Motor neuron (in vitro differentiated cells): Measurements from ENCODE around the gene FRMPD4. TPM values are rescaled to one million over a fixed set of nuclear protein-coding genes. Genes with fewer than 3 reads are reported as not detected.

Source experiments
- ATAC-seq, 8 experiments: fragments of 200-7000 bp; cut with Tn5 transposase; replicated peaks in 6 of 8; 2 replicates each; pipeline ENCODE4 v1.8.0; 2021; ENCODE audit warnings: mild to moderate bottlenecking in 8 of 8, moderate library complexity in 8 of 8
- H3K27ac ChIP-seq, 2 donors: fragments of 250-450 bp; sonication (Bioruptor Pico); 2 replicates each; pipeline ENCODE4 v1.9.0; 2021; ENCODE audit warnings: antibody characterized with exemption in 2 of 2, mild to moderate bottlenecking in 2 of 2, moderate library complexity in 1 of 2
- H3K4me1 ChIP-seq, 2 donors: fragments of 250-450 bp; sonication (Bioruptor Pico); replicated peaks in 1 of 2; 2 replicates each; pipeline ENCODE4 v1.6.1; 2021; ENCODE audit warnings: antibody characterized with exemption in 2 of 2, mild to moderate bottlenecking in 2 of 2, moderate library complexity in 1 of 2
- H3K4me3 ChIP-seq, 5 donors: fragments of 250-450 bp; sonication (Bioruptor Pico); 2 replicates each; pipeline ENCODE4 v1.9.0; 2021; ENCODE audit warnings: antibody characterized with exemption in 5 of 5, mild to moderate bottlenecking in 5 of 5, moderate library complexity in 4 of 5
- WGBS, 10 experiments: fragments of 450-650 bp; shearing (Covaris generic); methylation state at CpG; one replicate each; pipeline ENCODE4 v1.0.0; 2022; 5-methylcytosine and 5-hydroxymethylcytosine counted together
- in situ Hi-C, 9 experiments: fragments of 400-800 bp; cut with MboI; loops; one replicate each; pipeline ENCODE4 v1.15.0; 2021; ENCODE audit warnings: low sequenced_read_pairs in 9 of 9, low pct_unique_long_range_greater_than_20kb in 2 of 9; ENCODE audit not compliant: unreplicated experiment in 9 of 9
- total RNA-seq, 8 experiments: library from RNA; unstranded; fragments of 300-600 nt; gene quantifications; 2 replicates each; pipeline versions ENCODE4 v1.2.3 to v1.2.4, GENCODE V29; 2022

Gene FRMPD4
- total RNA-seq, 8 experiments from 2014 or later = 0.07 to 5.3 (median 2.3) TPM; not detected in 2

- ATAC-seq = peak in 1 of 8 experiments; percentile 47
- WGBS, 10 experiments = 0 to 40% (median 20%) methylated on average over 1 to 3 of the region's 3 CpGs; no CpG with 5 or more reads in 5 of the 10 experiments
- in situ Hi-C loops = no loop called here
Observed at GRCh38 chrX:12441381-12442128, 303.3 kb downstream of the FRMPD4 start.

GRCh38 chrX:12443534-12444098 lies 305.3 kb downstream of the FRMPD4 start:
- Histone ChIP-seq H3K4me1 (no peaks in the 10 kb centered on the region), H3K4me3 (no peak overlapping the region), H3K27ac (no peak overlapping the region)
- in situ Hi-C loops = no loop called here
- 0 to 100% (median 36%) methylated on average over 1 to 6 of the region's 7 CpGs; no CpG with 5 or more reads in 4 of the 10 experiments for WGBS, 10 experiments
- ATAC-seq = no peak

More at GRCh38 chrX:12441381-12442128, 303.3 kb downstream of the FRMPD4 start:
- Histone ChIP-seq H3K4me1 (no peaks in the 10 kb centered on the region), H3K4me3 (no peak overlapping the region), H3K27ac (no peak overlapping the region)

- in situ Hi-C loops = no loop called here
- Histone ChIP-seq H3K27ac (no peak overlapping the region), H3K4me1 (no peaks in the 10 kb centered on the region), H3K4me3 (no peak overlapping the region)
- no peak for ATAC-seq
- 0 to 86% (median 47%) methylated on average over 1 to 5 of the region's 7 CpGs; no CpG with 5 or more reads in 6 of the 10 experiments for WGBS, 10 experiments
Observed at GRCh38 chrX:12446342-12447075, 308.2 kb downstream of the FRMPD4 start.

- in situ Hi-C loops = no loop called here
- WGBS, 10 experiments = 0 to 80% (median 45%) methylated on average over 1 to 5 of the region's 5 CpGs; no CpG with 5 or more reads in 3 of the 10 experiments
- Histone ChIP-seq H3K4me1 (no peaks in the 10 kb centered on the region), H3K4me3 (no peak overlapping the region), H3K27ac (no peak overlapping the region)
- ATAC-seq = peak in 6 of 8 experiments; percentile 24 to 68 (median 56)
Observed at GRCh38 chrX:12447448-12448064, 309.3 kb downstream of the FRMPD4 start.

- in situ Hi-C loops = no loop called here
- no peak overlapping the region for H3K27ac ChIP-seq
- H3K4me3 ChIP-seq = no peak overlapping the region
- no peaks in the 10 kb centered on the region for H3K4me1 ChIP-seq
- 0 to 92% (median 25%) methylated on average over 1 to 2 of the region's 2 CpGs; no CpG with 5 or more reads in 5 of the 10 experiments for WGBS, 10 experiments
- no peak for ATAC-seq
Observed at GRCh38 chrX:12452268-12452667, 314.0 kb downstream of the FRMPD4 start.

GRCh38 chrX:12460929-12461328 lies 322.7 kb downstream of the FRMPD4 start:
- in situ Hi-C loops = no loop called here

GRCh38 chrX:12463052-12463451 lies 324.8 kb downstream of the FRMPD4 start:
- 0 to 100% (median 30%) methylated on average over 1 to 2 of the region's 2 CpGs; no CpG with 5 or more reads in 4 of the 10 experiments for WGBS, 10 experiments
- H3K4me3 ChIP-seq = no peak overlapping the region
- in situ Hi-C loops = no loop called here
- no peak for ATAC-seq
- H3K27ac ChIP-seq = no peak overlapping the region
- H3K4me1 ChIP-seq = no peaks in the 10 kb centered on the region

More at GRCh38 chrX:12460929-12461328, 322.7 kb downstream of the FRMPD4 start:
- no peak for ATAC-seq
- no peaks in the 10 kb centered on the region for H3K4me1 ChIP-seq
- H3K4me3 ChIP-seq = no peak overlapping the region
- no peak overlapping the region for H3K27ac ChIP-seq
- 0 to 80% (median 0%) methylated on average over 1 to 2 of the region's 2 CpGs; no CpG with 5 or more reads in 5 of the 10 experiments for WGBS, 10 experiments

- 0 to 100% (median 71%) methylated on average over 1 to 2 of the region's 2 CpGs; no CpG with 5 or more reads in 5 of the 10 experiments for WGBS, 10 experiments
- H3K4me1 ChIP-seq = no peaks in the 10 kb centered on the region
- no peak overlapping the region for H3K27ac ChIP-seq
- H3K4me3 ChIP-seq = no peak overlapping the region
- in situ Hi-C loops = no loop called here
- ATAC-seq = no peak
Observed at GRCh38 chrX:12463873-12464272, 325.6 kb downstream of the FRMPD4 start.

- WGBS, 10 experiments = 0 to 53% (median 0%) methylated on average over 1 of the region's 1 CpG; no CpG with 5 or more reads in 5 of the 10 experiments
- ATAC-seq = no peak
- Histone ChIP-seq H3K27ac (no peak overlapping the region), H3K4me1 (no peaks in the 10 kb centered on the region), H3K4me3 (no peak overlapping the region)
- in situ Hi-C loops = no loop called here
Observed at GRCh38 chrX:12467321-12467720, 329.0 kb downstream of the FRMPD4 start.

GRCh38 chrX:12469296-12469695 lies 331.0 kb downstream of the FRMPD4 start:
- no peak for ATAC-seq
- H3K4me1 ChIP-seq = no peaks in the 10 kb centered on the region
- H3K27ac ChIP-seq = no peak overlapping the region
- no peak overlapping the region for H3K4me3 ChIP-seq
- WGBS, 10 experiments = 4 to 100% (median 66%) methylated on average over 1 to 9 of the region's 9 CpGs; no CpG with 5 or more reads in 4 of the 10 experiments
- in situ Hi-C loops = no loop called here

- H3K4me3 ChIP-seq = no peak overlapping the region
- H3K27ac ChIP-seq = no peak overlapping the region
- H3K4me1 ChIP-seq = no peaks in the 10 kb centered on the region
- in situ Hi-C loops = no loop called here
- WGBS, 10 experiments = 0 to 83% (median 43%) methylated on average over 1 to 2 of the region's 2 CpGs; no CpG with 5 or more reads in 6 of the 10 experiments
- no peak for ATAC-seq
Observed at GRCh38 chrX:12471061-12471460, 332.8 kb downstream of the FRMPD4 start.

- peaks cover 0 to 3% of the 10 kb centered on the region in 2 donors for H3K4me1 ChIP-seq
- no peak for ATAC-seq
- in situ Hi-C loops = no loop called here
- 0 to 100% (median 76%) methylated on average over 1 to 2 of the region's 3 CpGs; no CpG with 5 or more reads in 6 of the 10 experiments for WGBS, 10 experiments
- H3K27ac ChIP-seq = no peak overlapping the region
- H3K4me3 ChIP-seq = no peak overlapping the region
Observed at GRCh38 chrX:12480956-12481355, 342.7 kb downstream of the FRMPD4 start.

GRCh38 chrX:12488220-12488619 lies 349.9 kb downstream of the FRMPD4 start:
- Histone ChIP-seq H3K4me3 (no peak overlapping the region), H3K27ac (no peak overlapping the region)
- no peak for ATAC-seq

More at GRCh38 chrX:12488220-12488619, 349.9 kb downstream of the FRMPD4 start:
- no peaks in the 10 kb centered on the region for H3K4me1 ChIP-seq
- in situ Hi-C loops = no loop called here
